Measurements from ENCODE around the gene CDHR5. TPM values are rescaled to one million over a fixed set of nuclear protein-coding genes. Genes with fewer than 3 reads are reported as not detected.

The CDHR5 gene
- total RNA-seq, 1 donor from 2014 or later = not detected

DNA sequence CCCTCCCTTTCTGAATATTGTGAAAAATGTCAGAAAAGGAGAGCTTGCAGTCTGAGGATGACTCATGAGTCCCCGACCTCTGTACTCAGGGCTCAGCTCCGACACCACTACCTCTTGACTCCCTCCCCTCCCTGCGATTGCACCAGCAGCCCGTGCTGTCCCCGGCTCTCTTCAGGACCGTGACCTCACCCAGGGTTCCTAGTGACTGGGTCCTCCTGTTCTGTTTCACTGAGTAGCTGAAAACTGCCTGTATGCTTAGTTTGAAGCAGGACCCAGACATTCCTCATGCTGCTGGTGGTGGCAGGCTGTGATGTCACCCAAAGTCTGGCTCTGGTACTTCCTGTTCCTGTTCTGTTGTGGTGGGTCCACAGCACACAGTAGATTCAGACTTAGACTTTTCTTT is 36.8 kb downstream of the CDHR5 start:
- no peak for DNase-seq (ENCODE audit: low spot score)

- DNase-seq (ENCODE audit: low spot score) = no peak
Observed at GRCh38 chr11:587546-587945, 37.2 kb downstream of the CDHR5 start.

- DNase-seq (ENCODE audit: low spot score) = no peak
Observed at GRCh38 chr11:586376-587316, 38.1 kb downstream of the CDHR5 start.

GRCh38 chr11:584287-584686 is 40.5 kb downstream of the CDHR5 start:
- DNase-seq (ENCODE audit: low spot score) = no peak

GRCh38 chr11:581752-582151 is 43.0 kb downstream of the CDHR5 start:
- DNase-seq (ENCODE audit: low spot score) = no peak

DNA sequence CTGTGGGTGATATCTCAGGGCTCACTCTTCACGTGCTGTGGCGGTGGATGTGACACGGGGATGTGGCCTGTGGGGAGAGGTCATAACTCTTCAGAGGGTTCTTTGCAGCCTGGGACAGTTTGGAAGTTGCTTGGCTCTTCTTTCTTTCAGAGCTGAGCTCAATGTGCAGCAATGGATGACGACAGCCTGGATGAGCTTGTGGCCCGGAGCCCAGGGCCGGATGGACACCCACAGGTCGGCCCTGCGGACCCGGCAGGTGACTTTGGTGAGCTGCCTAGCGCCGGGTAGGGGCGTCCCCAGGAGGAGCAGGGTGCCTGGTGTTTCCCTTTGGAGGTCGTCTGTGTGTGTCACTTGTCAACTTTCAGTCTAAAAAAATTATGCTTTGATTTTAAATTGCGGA is 43.4 kb downstream of the CDHR5 start:
- no peak for DNase-seq (ENCODE audit: low spot score)

- no peak for DNase-seq (ENCODE audit: low spot score)
Observed at GRCh38 chr11:579830-580601, 44.7 kb downstream of the CDHR5 start.

- no peak for DNase-seq (ENCODE audit: low spot score)
Observed at GRCh38 chr11:578276-579035, 46.3 kb downstream of the CDHR5 start.

DNA sequence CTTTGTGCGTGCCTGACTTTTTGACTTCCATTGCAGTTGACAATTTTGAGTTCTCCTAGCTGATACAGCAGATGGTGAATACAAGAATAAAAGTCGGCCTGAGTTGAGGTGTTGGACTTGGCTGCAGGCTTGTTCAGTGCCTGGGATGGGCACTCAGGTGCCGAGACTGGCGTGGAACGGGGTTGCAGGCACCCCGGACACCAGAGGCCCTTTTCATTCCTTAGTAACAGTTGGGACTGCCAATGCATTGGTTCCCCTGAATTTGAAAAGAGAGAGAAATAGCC is 47.2 kb downstream of the CDHR5 start:
- DNase-seq (ENCODE audit: low spot score) = no peak

DNA sequence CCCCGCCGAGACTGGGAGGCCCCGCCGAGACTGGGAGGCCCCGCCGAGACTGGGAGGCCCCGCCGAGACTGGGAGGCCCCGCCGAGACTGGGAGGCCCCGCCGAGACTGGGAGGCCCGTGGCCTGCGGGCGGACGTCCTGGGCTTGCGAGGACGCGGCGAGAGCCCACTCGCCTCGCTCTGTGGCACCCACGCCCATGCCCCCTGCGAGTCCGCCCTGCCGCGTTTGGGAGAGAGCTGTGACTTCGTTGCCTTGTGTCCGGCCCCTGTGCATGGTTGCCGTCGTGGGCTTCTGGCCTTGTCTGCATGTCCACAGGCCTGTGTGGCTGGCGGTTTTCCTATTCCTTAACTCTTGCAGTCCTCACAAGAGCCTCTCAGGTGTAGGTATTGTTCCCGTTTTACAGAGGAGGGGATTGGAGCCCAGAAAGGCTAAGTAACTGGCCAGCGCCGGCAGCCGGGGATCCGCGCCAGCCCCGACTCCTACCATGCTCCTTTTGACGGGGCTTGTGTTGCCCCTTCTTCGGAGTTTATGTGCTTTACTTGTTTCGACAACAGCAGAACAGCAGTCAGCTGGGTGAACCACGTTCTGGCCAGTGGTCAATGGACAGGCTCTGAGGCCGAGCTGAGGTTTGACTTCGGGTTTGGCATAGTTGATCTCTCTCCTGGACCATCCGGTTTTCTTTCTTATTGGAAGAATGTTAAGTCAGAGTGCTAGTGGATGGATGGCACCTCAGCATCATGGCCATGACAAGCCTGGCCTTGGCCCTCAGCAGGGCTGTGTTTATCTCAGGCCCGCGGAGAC is 47.7 kb downstream of the CDHR5 start:
- no peak for DNase-seq (ENCODE audit: low spot score)

DNA sequence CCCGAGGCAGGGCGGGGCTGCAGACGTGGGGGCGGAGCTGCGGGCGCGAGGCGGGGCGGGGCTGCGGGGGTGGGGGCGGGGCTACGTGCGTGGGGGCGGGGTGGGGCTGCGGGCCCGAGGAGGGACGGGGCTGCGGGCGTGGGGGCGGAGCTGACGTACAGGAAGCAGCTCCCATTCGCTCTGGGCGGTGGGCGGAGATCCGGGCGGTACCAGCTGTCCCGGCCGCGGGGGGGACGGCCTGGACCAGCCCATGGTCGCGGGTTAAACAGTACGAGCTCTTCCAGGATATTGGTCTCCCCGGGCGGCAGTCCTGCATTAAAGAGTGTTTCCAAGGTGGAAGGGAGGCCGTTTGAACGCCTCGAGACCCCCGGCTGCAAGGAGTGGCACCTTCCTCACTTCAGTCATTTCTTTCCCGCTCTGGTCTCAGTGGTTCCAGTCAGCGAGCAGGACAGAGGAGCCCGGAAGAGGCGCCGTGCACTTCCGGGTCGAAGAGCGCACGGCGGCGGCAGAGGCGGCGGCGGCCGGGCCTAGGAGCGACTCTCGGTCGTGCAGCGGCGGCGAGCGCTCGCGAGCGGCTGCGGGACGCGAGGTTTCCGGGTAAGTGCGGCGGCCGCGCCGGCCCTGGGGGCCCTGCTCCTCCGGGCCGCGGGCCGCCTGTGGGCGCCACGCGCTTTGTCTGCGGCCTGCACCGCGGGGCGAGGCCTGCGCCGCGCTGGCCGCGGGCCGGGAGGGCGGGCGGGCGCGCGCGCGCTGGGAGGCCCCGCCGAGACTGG is 48.6 kb downstream of the CDHR5 start, which contains the start of gene PHRF1:
Gene PHRF1, plus strand, starts transcription at position 475 of the 773 bp plus-strand sequence. CDS start 5,043 bp downstream, outside the sequence.
- peak; percentile 96 for DNase-seq (ENCODE audit: low spot score)

DNA sequence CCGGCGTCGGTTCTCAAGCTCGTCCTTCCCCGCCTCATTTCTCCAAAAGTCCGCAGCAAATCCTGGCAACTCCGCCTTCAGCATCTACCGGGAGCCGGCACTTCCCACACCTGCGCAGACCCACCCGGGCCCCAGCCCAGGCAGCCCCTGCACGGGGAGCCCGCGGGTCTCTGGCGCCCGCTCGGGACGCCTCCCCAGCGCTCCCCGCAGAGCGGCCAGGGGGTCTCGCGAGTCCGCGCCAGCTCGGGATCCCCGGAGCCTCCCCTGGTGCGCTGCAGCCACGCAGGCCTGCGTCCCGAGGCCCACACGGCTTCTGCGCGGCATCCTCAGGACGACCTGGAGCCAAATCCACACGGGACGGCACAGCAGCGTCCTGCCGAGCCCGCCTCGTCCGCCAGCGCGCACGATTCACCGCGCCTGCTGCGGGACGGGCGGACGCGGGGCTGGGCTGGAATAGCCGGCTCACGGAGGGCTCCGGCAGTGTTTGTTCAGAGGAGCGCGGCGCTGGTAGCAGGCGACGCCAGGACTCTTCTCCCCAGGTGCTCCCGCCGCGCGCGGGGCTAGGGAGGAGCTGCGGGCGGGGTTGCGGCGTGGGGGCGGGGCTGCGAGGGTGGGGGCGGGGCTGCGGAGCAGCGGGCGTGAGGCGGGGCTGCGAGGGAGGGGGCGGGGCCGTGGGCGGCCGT is 49.3 kb downstream of the CDHR5 start:
- DNase-seq (ENCODE audit: low spot score) = peak; percentile 76

GRCh38 chr11:574632-575312 is 50.0 kb downstream of the CDHR5 start:
- peak; percentile 30 for DNase-seq (ENCODE audit: low spot score)

GRCh38 chr11:574031-574570 is 50.7 kb downstream of the CDHR5 start:
- peak; percentile 88 for DNase-seq (ENCODE audit: low spot score)

DNA sequence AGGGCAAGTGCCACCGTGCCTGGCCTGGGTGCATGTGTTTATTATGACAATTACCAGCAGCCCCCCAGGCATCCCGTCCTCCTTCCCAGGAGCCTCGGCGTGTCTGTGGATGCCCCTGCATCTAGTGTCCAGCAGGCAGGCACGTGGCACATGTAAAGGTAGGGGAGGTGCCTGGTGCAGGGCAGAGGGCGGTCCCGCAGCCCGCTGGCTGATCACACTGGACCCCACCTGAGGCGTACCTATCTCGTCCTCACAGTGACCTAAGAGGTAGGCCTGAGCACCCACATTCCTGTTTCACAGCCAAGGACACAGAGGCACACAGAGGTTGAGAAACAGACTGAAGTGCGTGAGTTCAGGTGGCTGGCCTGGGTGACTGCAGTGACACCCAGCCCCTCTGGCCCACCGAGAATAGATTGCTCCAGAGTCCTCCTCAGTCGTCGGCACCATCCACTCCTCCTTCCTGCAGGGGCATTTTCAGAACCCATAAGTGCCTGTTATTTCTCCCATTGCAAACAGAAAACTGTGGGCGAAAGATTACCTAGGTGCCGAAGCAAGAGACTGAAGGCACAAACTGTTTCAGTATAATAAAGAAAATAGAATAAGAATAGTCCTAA is 51.5 kb downstream of the CDHR5 start:
- no peak for DNase-seq (ENCODE audit: low spot score)

- no peak for DNase-seq (ENCODE audit: low spot score)
Observed at GRCh38 chr11:571802-572185, 53.0 kb downstream of the CDHR5 start.

- DNase-seq (ENCODE audit: low spot score) = no peak
Observed at GRCh38 chr11:569158-569885, 55.4 kb downstream of the CDHR5 start.
